Lower lobe of right lung (tissue), 2 donors: ENCODE results near the gene MRGPRE. TPM values are rescaled to one million over a fixed set of nuclear protein-coding genes. Genes with fewer than 3 reads are reported as not detected.

Source experiments
- ATAC-seq, 2 donors: fragments of 200-7000 bp; cut with Tn5 transposase; one replicate each; pipeline ENCODE4 v1.9.1; 2020 to 2022; ENCODE audit warnings: mild to moderate bottlenecking in 2 of 2, moderate library complexity in 2 of 2
- DNase-seq: peaks from one replicate; pipeline ENCODE4 v3.0.0-alpha.2; 2020
- H3K27ac ChIP-seq: fragments of 200-600 bp; one replicate; pipeline ENCODE4 v1.8.0; 2022
- H3K27me3 ChIP-seq: fragments of 200-600 bp; one replicate; pipeline ENCODE4 v1.8.0; 2022; ENCODE audit warnings: low read depth
- H3K36me3 ChIP-seq: fragments of 200-600 bp; one replicate; pipeline ENCODE4 v1.8.0; 2022; ENCODE audit warnings: mild to moderate bottlenecking
- H3K4me1 ChIP-seq: fragments of 200-600 bp; one replicate; pipeline ENCODE4 v1.8.0; 2022
- H3K4me3 ChIP-seq: fragments of 200-600 bp; one replicate; pipeline ENCODE4 v1.8.0; 2022; ENCODE audit warnings: mild to moderate bottlenecking
- H3K9me3 ChIP-seq: fragments of 200-600 bp; one replicate; pipeline ENCODE4 v1.8.0; 2022
- CTCF ChIP-seq: fragments of 200-600 bp; IDR thresholded peaks from one replicate; pipeline ENCODE4 v1.8.0; 2022; ENCODE audit warnings: antibody characterized with exemption, mild to moderate bottlenecking
- intact Hi-C: fragments of 100-400 bp; cut with DNase I; formaldehyde crosslinking; loops from one replicate; pipeline ENCODE4 v1.11.0; 2022
- total RNA-seq: library from RNA; stranded (reverse); fragmentation: NEBNext Ultra II Directional; extraction: Animal tissue kit (Norgen Biotek cat#: 25700); gene quantifications from one replicate; pipeline ENCODE4 v1.2.1, GENCODE V29; 2021
- donor health status: DM: no; HTN: yes; CAD: no; lungs with severe emphysema.

The MRGPRE gene
- total RNA-seq, 1 donor from 2014 or later: not detected

- no peak for TF ChIP-seq CTCF
- peak; percentile 11 to 19 for ATAC-seq
- H3K27ac ChIP-seq: no peak overlapping the region
- peak; percentile 46 for DNase-seq
- H3K4me3 ChIP-seq: no peak overlapping the region
- intact Hi-C loops: no loop called here
- no peaks in the 10 kb centered on the region for H3K36me3 ChIP-seq
- peaks cover 10% of the 10 kb centered on the region for H3K4me1 ChIP-seq
- peaks cover 44% of the 10 kb centered on the region for H3K27me3 ChIP-seq
- H3K9me3 ChIP-seq: no peaks in the 10 kb centered on the region
Observed at GRCh38 chr11:3203221-3204043, 28.8 kb downstream of the MRGPRE start.

GRCh38 chr11:3202759-3203158 is 29.5 kb downstream of the MRGPRE start:
- no peaks in the 10 kb centered on the region for H3K9me3 ChIP-seq
- intact Hi-C loops: no loop called here
- TF ChIP-seq CTCF: no peak
- H3K4me1 ChIP-seq: peaks cover 10% of the 10 kb centered on the region
- no peaks in the 10 kb centered on the region for H3K36me3 ChIP-seq
- peaks cover 44% of the 10 kb centered on the region for H3K27me3 ChIP-seq
- ATAC-seq (no peak), DNase-seq (no peak)
- no peak overlapping the region for H3K27ac ChIP-seq
- no peak overlapping the region for H3K4me3 ChIP-seq

GRCh38 chr11:3202305-3202704 is 29.9 kb downstream of the MRGPRE start:
- intact Hi-C loops: no loop called here
- Histone ChIP-seq H3K36me3 (no peaks in the 10 kb centered on the region), H3K27ac (no peak overlapping the region), H3K9me3 (no peaks in the 10 kb centered on the region), H3K4me3 (no peak overlapping the region), H3K27me3 (peaks cover 44% of the 10 kb centered on the region), H3K4me1 (peaks cover 10% of the 10 kb centered on the region)
- ATAC-seq (no peak), DNase-seq (no peak)
- TF ChIP-seq CTCF: no peak

- DNase-seq: no peak
- peaks cover 44% of the 10 kb centered on the region for H3K27me3 ChIP-seq
Observed at GRCh38 chr11:3201677-3202181, 30.5 kb downstream of the MRGPRE start.

GRCh38 chr11:3201112-3201581 is 31.1 kb downstream of the MRGPRE start:
- ATAC-seq (no peak), DNase-seq (no peak)
- no peak for TF ChIP-seq CTCF
- no peak overlapping the region for H3K27ac ChIP-seq
- peaks cover 44% of the 10 kb centered on the region for H3K27me3 ChIP-seq
- H3K36me3 ChIP-seq: no peaks in the 10 kb centered on the region
- peaks cover 10% of the 10 kb centered on the region for H3K4me1 ChIP-seq
- H3K4me3 ChIP-seq: no peak overlapping the region
- intact Hi-C loops: no loop called here
- H3K9me3 ChIP-seq: no peaks in the 10 kb centered on the region

More at GRCh38 chr11:3201677-3202181, 30.5 kb downstream of the MRGPRE start:
- Histone ChIP-seq H3K4me3 (no peak overlapping the region), H3K27ac (no peak overlapping the region), H3K9me3 (no peaks in the 10 kb centered on the region), H3K4me1 (peaks cover 10% of the 10 kb centered on the region), H3K36me3 (no peaks in the 10 kb centered on the region)
- no peak for ATAC-seq
- TF ChIP-seq CTCF: no peak
- intact Hi-C loops: no loop called here
